HG03196 (cell line): Measurements from ENCODE around the gene GFOD1.
"Not testable (repeated sequence)": the region's sequence is repeated elsewhere in the genome, so short reads cannot be mapped to it uniquely, and the experiment has no call there.

Experiments used
- ATAC-seq: cut with Tn5 transposase; IDR thresholded peaks from one replicate; pipeline ENCODE4 v1.9.1; 2021; ENCODE audit not compliant: unreplicated experiment

Gene GFOD1

GRCh38 chr6:13445005-13445743 lies 42.2 kb downstream of the GFOD1 start:
- no peak for ATAC-seq

- no peak for ATAC-seq
These were observed 42.8 kb downstream of the GFOD1 start for GRCh38 chr6:13444604-13445003.

GRCh38 chr6:13443978-13444377 lies 43.4 kb downstream of the GFOD1 start:
- ATAC-seq: not testable (repeated sequence)

- ATAC-seq: no peak
These were observed 45.6 kb downstream of the GFOD1 start for GRCh38 chr6:13441778-13442177.

GRCh38 chr6:13439644-13440043 lies 47.8 kb downstream of the GFOD1 start:
- ATAC-seq: no peak

GRCh38 chr6:13438126-13438525 lies 49.3 kb downstream of the GFOD1 start:
- ATAC-seq: no peak

- ATAC-seq: no peak
These were observed 50.0 kb downstream of the GFOD1 start for GRCh38 chr6:13437218-13437996.

- no peak for ATAC-seq
These were observed 50.8 kb downstream of the GFOD1 start for GRCh38 chr6:13436399-13437217.

- no peak for ATAC-seq
These were observed 51.7 kb downstream of the GFOD1 start for GRCh38 chr6:13435477-13436246.

GRCh38 chr6:13434777-13435176 lies 52.6 kb downstream of the GFOD1 start:
- ATAC-seq: no peak

- ATAC-seq: not testable (repeated sequence)
These were observed 53.1 kb downstream of the GFOD1 start for GRCh38 chr6:13434135-13434775.

GRCh38 chr6:13433709-13434121 lies 53.7 kb downstream of the GFOD1 start:
- no peak for ATAC-seq

GRCh38 chr6:13432526-13433184 lies 54.7 kb downstream of the GFOD1 start:
- no peak for ATAC-seq

GRCh38 chr6:13431861-13432465 lies 55.4 kb downstream of the GFOD1 start:
- ATAC-seq: no peak

- peak; percentile 16 for ATAC-seq
These were observed 56.2 kb downstream of the GFOD1 start for GRCh38 chr6:13431059-13431656.

- ATAC-seq: no peak
These were observed 58.0 kb downstream of the GFOD1 start for GRCh38 chr6:13429406-13429753.

GRCh38 chr6:13428583-13429405 lies 58.6 kb downstream of the GFOD1 start:
- peak; percentile 23 for ATAC-seq
